Measurements from ENCODE around the gene KIAA0408.
A peak's percentile ranks its signal among the peaks of the same experiment; 100 is the strongest.
"Not testable (repeated sequence)": the region's sequence is repeated elsewhere in the genome, so short reads cannot be mapped to it uniquely, and the experiment has no call there.

The KIAA0408 gene

GRCh38 chr6:127462376-127462775, 3.2 kb upstream of the KIAA0408 start:
- no peak for FAIRE-seq

- FAIRE-seq = no peak
Measured at GRCh38 chr6:127460465-127460864, 1.3 kb upstream of the KIAA0408 start.

GRCh38 chr6:127458817-127459216, 372 bp downstream of the KIAA0408 start:
- no peak for FAIRE-seq

GRCh38 chr6:127458222-127458621, 967 bp downstream of the KIAA0408 start:
- FAIRE-seq = no peak

GRCh38 chr6:127457456-127458064, 1.6 kb downstream of the KIAA0408 start:
- no peak for FAIRE-seq

- FAIRE-seq = no peak
Measured at GRCh38 chr6:127456465-127456864, 2.7 kb downstream of the KIAA0408 start.

GRCh38 chr6:127453845-127454619, 5.2 kb downstream of the KIAA0408 start:
- no peak for FAIRE-seq

- no peak for FAIRE-seq
Measured at GRCh38 chr6:127452803-127453202, 6.4 kb downstream of the KIAA0408 start.

GRCh38 chr6:127451388-127451787, 7.8 kb downstream of the KIAA0408 start:
- FAIRE-seq = no peak

- FAIRE-seq = no peak
Measured at GRCh38 chr6:127447780-127448179, 11.4 kb downstream of the KIAA0408 start.

GRCh38 chr6:127446356-127446755, 12.8 kb downstream of the KIAA0408 start:
- no peak for FAIRE-seq

- no peak for FAIRE-seq
Measured at GRCh38 chr6:127441881-127442280, 17.3 kb downstream of the KIAA0408 start.

- no peak for FAIRE-seq
Measured at GRCh38 chr6:127439718-127440117, 19.5 kb downstream of the KIAA0408 start.

- no peak for FAIRE-seq
Measured at GRCh38 chr6:127436578-127437110, 22.5 kb downstream of the KIAA0408 start.

- FAIRE-seq = no peak
Measured at GRCh38 chr6:127435626-127436220, 23.5 kb downstream of the KIAA0408 start.

GRCh38 chr6:127434651-127435050, 24.5 kb downstream of the KIAA0408 start:
- FAIRE-seq = no peak

GRCh38 chr6:127428562-127428961, 30.6 kb downstream of the KIAA0408 start:
- not testable (repeated sequence) for FAIRE-seq

- no peak for FAIRE-seq
Measured at GRCh38 chr6:127423921-127424320, 35.3 kb downstream of the KIAA0408 start.

GRCh38 chr6:127421164-127421563, 38.0 kb downstream of the KIAA0408 start:
- FAIRE-seq = not testable (repeated sequence)

- peak; percentile 87 for FAIRE-seq
Measured at GRCh38 chr6:127420556-127420955, 38.6 kb downstream of the KIAA0408 start.

GRCh38 chr6:127415096-127415495, 44.1 kb downstream of the KIAA0408 start:
- FAIRE-seq = no peak

- FAIRE-seq = not testable (repeated sequence)
Measured at GRCh38 chr6:127413123-127413522, 46.1 kb downstream of the KIAA0408 start.

- FAIRE-seq = not testable (repeated sequence)
Measured at GRCh38 chr6:127412016-127412415, 47.2 kb downstream of the KIAA0408 start.

Data from TTC549 (cell line).